Measurements from ENCODE around the gene DNAJC22.
"Not testable (repeated sequence)": the region's sequence is repeated elsewhere in the genome, so short reads cannot be mapped to it uniquely, and the experiment has no call there.

The DNAJC22 gene

GRCh38 chr12:49346659-49347310, at the start of gene DNAJC22:
Gene DNAJC22 (plus strand): TSS chr12:49346888. CDS start chr12:49348873, 1,985 bp downstream.
- DNase-seq (ENCODE audit: low read depth in 2 of 3, low spot score in 2 of 3) = no peak

- DNase-seq (ENCODE audit: low read depth in 2 of 3, low spot score in 2 of 3) = no peak
Observed at GRCh38 chr12:49297695-49298060, 49.0 kb upstream of the DNAJC22 start.

- no peak for DNase-seq (ENCODE audit: low read depth in 2 of 3, low spot score in 2 of 3)
Observed at GRCh38 chr12:49298160-49298559, 48.5 kb upstream of the DNAJC22 start.

GRCh38 chr12:49301760-49302159, 44.9 kb upstream of the DNAJC22 start:
- DNase-seq (ENCODE audit: low read depth in 2 of 3, low spot score in 2 of 3) = no peak

GRCh38 chr12:49304161-49304560, 42.5 kb upstream of the DNAJC22 start:
- no peak for DNase-seq (ENCODE audit: low read depth in 2 of 3, low spot score in 2 of 3)

GRCh38 chr12:49305762-49306510, 40.8 kb upstream of the DNAJC22 start:
- no peak for DNase-seq (ENCODE audit: low read depth in 2 of 3, low spot score in 2 of 3)

GRCh38 chr12:49309386-49309785, 37.3 kb upstream of the DNAJC22 start:
- no peak for DNase-seq (ENCODE audit: low read depth in 2 of 3, low spot score in 2 of 3)

- DNase-seq (ENCODE audit: low read depth in 2 of 3, low spot score in 2 of 3) = not testable (repeated sequence)
Observed at GRCh38 chr12:49310451-49311000, 36.2 kb upstream of the DNAJC22 start.

GRCh38 chr12:49314811-49315210, 31.9 kb upstream of the DNAJC22 start:
- DNase-seq (ENCODE audit: low read depth in 2 of 3, low spot score in 2 of 3) = no peak

- DNase-seq (ENCODE audit: low read depth in 2 of 3, low spot score in 2 of 3) = not testable (repeated sequence)
Observed at GRCh38 chr12:49317118-49317517, 29.6 kb upstream of the DNAJC22 start.

- not testable (repeated sequence) for DNase-seq (ENCODE audit: low read depth in 2 of 3, low spot score in 2 of 3)
Observed at GRCh38 chr12:49320411-49321103, 26.1 kb upstream of the DNAJC22 start.

GRCh38 chr12:49322367-49322707, 24.4 kb upstream of the DNAJC22 start:
- DNase-seq (ENCODE audit: low read depth in 2 of 3, low spot score in 2 of 3) = no peak

GRCh38 chr12:49322708-49323523, 23.8 kb upstream of the DNAJC22 start, which contains the start of gene TROAP:
Gene TROAP (plus strand): TSS chr12:49323255. CDS start chr12:49323609, 354 bp downstream.
- DNase-seq (ENCODE audit: low read depth in 2 of 3, low spot score in 2 of 3) = peak; percentile 79 to 95 (median 89)

- no peak for DNase-seq (ENCODE audit: low read depth in 2 of 3, low spot score in 2 of 3)
Observed at GRCh38 chr12:49323524-49324097, 23.1 kb upstream of the DNAJC22 start.

GRCh38 chr12:49325606-49326005, 21.1 kb upstream of the DNAJC22 start:
- no peak for DNase-seq (ENCODE audit: low read depth in 2 of 3, low spot score in 2 of 3)

- no peak for DNase-seq (ENCODE audit: low read depth in 2 of 3, low spot score in 2 of 3)
Observed at GRCh38 chr12:49327368-49327767, 19.3 kb upstream of the DNAJC22 start.

- no peak for DNase-seq (ENCODE audit: low read depth in 2 of 3, low spot score in 2 of 3)
Observed at GRCh38 chr12:49327887-49328286, 18.8 kb upstream of the DNAJC22 start.

GRCh38 chr12:49328816-49329215, 17.9 kb upstream of the DNAJC22 start:
- no peak for DNase-seq (ENCODE audit: low read depth in 2 of 3, low spot score in 2 of 3)

GRCh38 chr12:49330032-49330619, 16.6 kb upstream of the DNAJC22 start:
- no peak for DNase-seq (ENCODE audit: low read depth in 2 of 3, low spot score in 2 of 3)

All from activated CD8-positive, alpha-beta memory T cell treated with anti-CD3 and anti-CD28 coated beads for 48 hours (primary cell).